Kidney (tissue), 14 donors: ENCODE results near the gene NHLRC1. TPM values are rescaled to one million over a fixed set of nuclear protein-coding genes. Genes with fewer than 3 reads are reported as not detected.

Experiments
- DNase-seq, 5 donors: peaks; one replicate each; pipeline ENCODE4 v3.0.0-alpha.2; 2013 to 2020
- FAIRE-seq: peaks from 2 replicates; lab custom pipeline; 2012; peaks lifted over from hg19 to GRCh38; lab: Jason Lieb, UNC
- H3K27ac ChIP-seq, 2 donors: one replicate each; pipeline ENCODE4 v1.7.0; 2013; ENCODE audit warnings: low read depth in 2 of 2, low read length in 2 of 2, inconsistent platforms in 1 of 2
- H3K27me3 ChIP-seq: one replicate; pipeline ENCODE4 v1.7.1; 2013; ENCODE audit warnings: low read length, inconsistent platforms; ENCODE audit not compliant: control insufficient read depth, insufficient read depth
- H3K36me3 ChIP-seq, 3 donors: one replicate each; pipeline versions ENCODE4 v1.7.0 to v1.7.1; 2013; ENCODE audit warnings: low read length in 3 of 3, control low read depth in 1 of 3, inconsistent platforms in 1 of 3; ENCODE audit not compliant: insufficient read depth in 3 of 3, control insufficient read depth in 2 of 3
- H3K4me1 ChIP-seq, 3 donors: one replicate each; pipeline versions ENCODE4 v1.7.0 to v1.7.1; 2013; ENCODE audit warnings: low read length in 3 of 3, inconsistent platforms in 1 of 3, low read depth in 1 of 3; ENCODE audit not compliant: control insufficient read depth in 2 of 3, insufficient read depth in 2 of 3
- H3K4me3 ChIP-seq, 3 donors: one replicate each; pipeline versions ENCODE4 v1.7.0 to v1.8.1; 2013; ENCODE audit warnings: low read length in 3 of 3, control low read depth in 1 of 3, inconsistent platforms in 1 of 3
- H3K9ac ChIP-seq, 3 donors: one replicate each; pipeline versions ENCODE4 v1.7.0 to v1.7.1; 2013; ENCODE audit warnings: low read length in 3 of 3, control low read depth in 1 of 3, inconsistent platforms in 1 of 3
- H3K9me3 ChIP-seq, 3 donors: one replicate each; pipeline versions ENCODE4 v1.7.0 to v1.7.1; 2013; ENCODE audit warnings: low read length in 3 of 3, control low read depth in 1 of 3, inconsistent platforms in 1 of 3; ENCODE audit not compliant: control insufficient read depth in 2 of 3, insufficient read depth in 1 of 3
- CTCF ChIP-seq: IDR thresholded peaks from 3 replicates; pipeline ENCODE4 v1.5.1; 2012; ENCODE audit warnings: mild to moderate bottlenecking, moderate library complexity, borderline replicate concordance; ENCODE audit not compliant: insufficient read depth; ENCODE audit errors: extremely low read depth
- intact Hi-C: fragments of 100-400 bp; cut with DNase I; formaldehyde crosslinking; loops from one replicate; pipeline ENCODE4 v1.11.1; 2022
- polyA plus RNA-seq: library from polyadenylated mRNA; stranded (reverse); fragments of 350-450 nt; fragmentation: Illumina TruSeq; extraction: RNeasy Lipid Tissue Mini Kit (QIAGEN cat#74804); gene quantifications from one replicate; pipeline ENCODE4 v1.2.3, GENCODE V29; 2014; ENCODE audit warnings: low read depth, low replicate concordance; ENCODE audit not compliant: insufficient read depth
- total RNA-seq: library from RNA; stranded (reverse); fragmentation: NEBNext Ultra II Directional; extraction: Animal tissue kit (Norgen Biotek cat#: 25700); gene quantifications from one replicate; pipeline ENCODE4 v1.2.1, GENCODE V29; 2021
- donor health status: control.
- donor health status: control.
- donor health status: control.
- donor health status: control.
- donor health status: control.
- donor health status: DM: yes; HTN: yes; CAD: no.
- donor health status: Normal renal cell carcinoma (clear cell type).

The NHLRC1 gene
- total and polyA plus RNA-seq, 2 donors from 2014 or later: 1.8 to 2.0 TPM

GRCh38 chr6:18100296-18100695 is 22.2 kb downstream of the NHLRC1 start:
- DNase-seq (no peak), FAIRE-seq (no peak)
- no peak overlapping the region for H3K9ac ChIP-seq
- H3K4me3 ChIP-seq: no peak overlapping the region
- H3K4me1 ChIP-seq: no peaks in the 10 kb centered on the region
- H3K27me3 ChIP-seq: no peaks in the 10 kb centered on the region
- no peak overlapping the region for H3K27ac ChIP-seq
- H3K36me3 ChIP-seq: no peaks in the 10 kb centered on the region
- intact Hi-C loops: no loop called here
- H3K9me3 ChIP-seq: no peaks in the 10 kb centered on the region
- no peak for TF ChIP-seq CTCF

GRCh38 chr6:18099511-18099910 is 23.0 kb downstream of the NHLRC1 start:
- Histone ChIP-seq H3K4me3 (no peak overlapping the region), H3K9me3 (no peaks in the 10 kb centered on the region), H3K4me1 (no peaks in the 10 kb centered on the region), H3K27ac (no peak overlapping the region), H3K9ac (no peak overlapping the region), H3K27me3 (no peaks in the 10 kb centered on the region), H3K36me3 (no peaks in the 10 kb centered on the region)
- intact Hi-C loops: no loop called here
- no peak for DNase-seq
- FAIRE-seq: no peak
- no peak for TF ChIP-seq CTCF

- no peak for TF ChIP-seq CTCF
- FAIRE-seq: no peak
- intact Hi-C loops: no loop called here
- Histone ChIP-seq H3K27ac (no peak overlapping the region), H3K9me3 (no peaks in the 10 kb centered on the region), H3K4me1 (no peaks in the 10 kb centered on the region), H3K27me3 (no peaks in the 10 kb centered on the region), H3K9ac (no peak overlapping the region), H3K36me3 (no peaks in the 10 kb centered on the region), H3K4me3 (no peak overlapping the region)
- DNase-seq: no peak
Measured at GRCh38 chr6:18096423-18096822, 26.1 kb downstream of the NHLRC1 start.

- no peak overlapping the region for H3K27ac ChIP-seq
- intact Hi-C loops: no loop called here
- H3K4me3 ChIP-seq: no peak overlapping the region
- no peaks in the 10 kb centered on the region for H3K36me3 ChIP-seq
- H3K9ac ChIP-seq: no peak overlapping the region
- no peaks in the 10 kb centered on the region for H3K9me3 ChIP-seq
- FAIRE-seq: no peak
- no peak for DNase-seq
- H3K4me1 ChIP-seq: no peaks in the 10 kb centered on the region
- no peak for TF ChIP-seq CTCF
- no peaks in the 10 kb centered on the region for H3K27me3 ChIP-seq
Measured at GRCh38 chr6:18091382-18091781, 31.1 kb downstream of the NHLRC1 start.
